GM12878 (cell line): ENCODE measurements around the gene EBLN1. TPM values are rescaled to one million over a fixed set of nuclear protein-coding genes. Genes with fewer than 3 reads are reported as not detected.

ENCODE experiments used
- EED ChIP-seq: sonication (generic); IDR thresholded peaks from 2 replicates; pipeline ENCODE4 v1.6.1; 2016; ENCODE audit warnings: antibody characterized with exemption, low read depth
- HSF1 ChIP-seq: fragments of 150-350 bp; IDR thresholded peaks from 2 replicates; pipeline ENCODE4 v1.6.1; 2014; ENCODE audit warnings: mild to moderate bottlenecking, low read depth, low read length
- LARP7 ChIP-seq: fragments of 450-650 bp; IDR thresholded peaks from 2 replicates; pipeline ENCODE4 v1.6.1; 2017; ENCODE audit warnings: mild to moderate bottlenecking
- MLLT1 ChIP-seq: fragments of 450-650 bp; IDR thresholded peaks from 2 replicates; pipeline ENCODE4 v1.6.1; 2016; ENCODE audit warnings: mild to moderate bottlenecking
- POLR2AphosphoS5 ChIP-seq: IDR thresholded peaks from 2 replicates; pipeline ENCODE4 v1.6.1; 2011; ENCODE audit warnings: mild to moderate bottlenecking, low read length, inconsistent platforms
- RB1 ChIP-seq: fragments of 450-650 bp; formaldehyde crosslinking; IDR thresholded peaks from 2 replicates; pipeline ENCODE4 v1.6.1; 2017; ENCODE audit warnings: mild to moderate bottlenecking, borderline replicate concordance
- RELA ChIP-seq: fragments of 450-650 bp; IDR thresholded peaks from 2 replicates; pipeline ENCODE4 v1.8.0; 2014; ENCODE audit warnings: borderline replicate concordance; ENCODE audit not compliant: partially characterized antibody
- REST ChIP-seq: IDR thresholded peaks from 2 replicates; pipeline ENCODE4 v1.6.1; 2012; ENCODE audit warnings: mild to moderate bottlenecking, low read depth, low read length
- SREBF1 ChIP-seq: IDR thresholded peaks from 2 replicates; pipeline ENCODE4 v1.6.1; 2012; ENCODE audit warnings: mild to moderate bottlenecking, low read length
- TBL1XR1 ChIP-seq: IDR thresholded peaks from 2 replicates; pipeline ENCODE4 v1.6.1; 2012; ENCODE audit warnings: low read depth, low read length, improper control_type of control experiment
- polyA plus RNA-seq, 11 experiments: library from polyadenylated mRNA; depleted of rRNA in 4 of 11; unstranded in 6 of 11; stranded (reverse) in 5 of 11; fragments of >200 nt; fragmentation: Nextera tagmentation in 4 of 11; fragmentation: Illumina TruSeq in 1 of 11; extraction: Ambion mirVana in 4 of 11; extraction: Trizol in 1 of 11; gene quantifications; 1 replicate in 1 of 11; 2 replicates in 10 of 11; pipeline versions ENCODE4 v1.2.1 to v1.2.3, GENCODE V29; 2011 to 2016; ENCODE audit warnings: inconsistent platforms in 2 of 11, missing spikeins in 2 of 11, low read depth in 1 of 11
- total RNA-seq, 4 experiments: library from RNA; depleted of rRNA in 3 of 4; stranded (reverse); fragments of >200 nt in 3 of 4; fragmentation: Illumina TruSeq in 1 of 4; extraction: Trizol in 1 of 4; gene quantifications; 2 replicates each; pipeline versions ENCODE4 v1.2.1 to v1.2.3, GENCODE V29; 2013 to 2021
- TF ChIP-seq, protein P1 (sequence below): fragments of 450-650 bp; IDR thresholded peaks from 2 replicates; pipeline ENCODE4 v1.6.1; 2017; ENCODE audit warnings: mild to moderate bottlenecking, moderate library complexity
- TF ChIP-seq, protein P2 (sequence below): fragments of 450-650 bp; IDR thresholded peaks from 2 replicates; pipeline ENCODE4 v1.6.1; 2018; ENCODE audit warnings: borderline replicate concordance, mild to moderate bottlenecking; ENCODE audit not compliant: partially characterized antibody
- TF ChIP-seq, protein P3 (sequence below): fragments of 450-650 bp; IDR thresholded peaks from 2 replicates; pipeline ENCODE4 v1.6.1; 2017; ENCODE audit warnings: borderline replicate concordance

EBLN1 gene
- total and polyA plus RNA-seq, 10 of the 15 experiments (the other 5 are each of a cell fraction or from before 2014, with no cell fraction given) = not detected

DNA sequence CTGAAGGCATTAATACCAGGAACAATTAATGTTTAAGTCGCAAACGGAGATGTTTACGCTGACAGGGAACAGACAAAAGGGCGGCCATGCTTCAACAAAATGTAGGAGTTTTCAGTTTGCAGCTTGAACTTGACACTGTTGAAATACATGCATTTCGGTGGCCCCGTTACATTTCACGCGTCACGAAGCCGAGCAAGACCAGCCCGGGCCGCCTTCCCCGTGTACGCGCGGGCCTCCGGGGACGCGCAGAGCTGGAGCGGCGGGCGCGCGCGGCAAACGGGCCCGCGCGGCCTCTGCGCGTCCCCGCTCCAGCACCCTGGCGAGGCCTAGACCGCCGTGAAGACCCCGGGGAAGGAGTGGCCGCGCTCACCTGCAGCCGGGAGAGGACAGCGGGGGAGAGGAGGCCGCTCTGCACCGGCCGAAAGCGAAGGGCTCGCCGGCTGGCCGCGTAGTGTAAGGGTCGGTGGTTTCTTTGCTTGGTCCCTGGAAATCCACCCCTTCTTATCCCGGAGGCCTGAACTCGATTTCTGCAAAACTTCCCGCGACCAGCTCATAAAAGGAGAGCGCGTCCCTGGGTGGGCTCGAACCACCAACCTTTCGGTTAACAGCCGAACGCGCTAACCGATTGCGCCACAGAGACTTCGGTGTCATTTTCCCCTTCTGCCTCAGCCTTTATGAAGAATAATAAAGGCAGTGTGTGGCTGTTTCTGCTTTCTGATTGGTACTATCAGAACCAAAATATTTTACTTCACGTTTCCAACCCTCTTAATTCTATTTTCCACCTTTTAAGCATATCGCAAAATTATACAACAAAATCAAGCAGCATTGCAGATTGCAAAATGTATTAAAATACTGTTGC is 11.4 kb upstream of the EBLN1 start (continued):
- TF ChIP-seq REST (0 out of 2 replicates have a peak, but pooled peaks have one; percentile 23), MLLT1 (peak; percentile 57; the same call in 1 of the 2 replicates), HSF1 (no peak), RB1 (peak; percentile 75; the same call in 1 of the 2 replicates), RELA (peak; percentile 60), LARP7 (peak; percentile 96), SREBF1 (no peak), POLR2AphosphoS5 (0 out of 2 replicates have a peak, but pooled peaks have one; percentile 20), EED (peak; percentile 47; the same call in 1 of the 2 replicates), TBL1XR1 (peak; percentile 89)
- TF ChIP-seq, protein P1, sequence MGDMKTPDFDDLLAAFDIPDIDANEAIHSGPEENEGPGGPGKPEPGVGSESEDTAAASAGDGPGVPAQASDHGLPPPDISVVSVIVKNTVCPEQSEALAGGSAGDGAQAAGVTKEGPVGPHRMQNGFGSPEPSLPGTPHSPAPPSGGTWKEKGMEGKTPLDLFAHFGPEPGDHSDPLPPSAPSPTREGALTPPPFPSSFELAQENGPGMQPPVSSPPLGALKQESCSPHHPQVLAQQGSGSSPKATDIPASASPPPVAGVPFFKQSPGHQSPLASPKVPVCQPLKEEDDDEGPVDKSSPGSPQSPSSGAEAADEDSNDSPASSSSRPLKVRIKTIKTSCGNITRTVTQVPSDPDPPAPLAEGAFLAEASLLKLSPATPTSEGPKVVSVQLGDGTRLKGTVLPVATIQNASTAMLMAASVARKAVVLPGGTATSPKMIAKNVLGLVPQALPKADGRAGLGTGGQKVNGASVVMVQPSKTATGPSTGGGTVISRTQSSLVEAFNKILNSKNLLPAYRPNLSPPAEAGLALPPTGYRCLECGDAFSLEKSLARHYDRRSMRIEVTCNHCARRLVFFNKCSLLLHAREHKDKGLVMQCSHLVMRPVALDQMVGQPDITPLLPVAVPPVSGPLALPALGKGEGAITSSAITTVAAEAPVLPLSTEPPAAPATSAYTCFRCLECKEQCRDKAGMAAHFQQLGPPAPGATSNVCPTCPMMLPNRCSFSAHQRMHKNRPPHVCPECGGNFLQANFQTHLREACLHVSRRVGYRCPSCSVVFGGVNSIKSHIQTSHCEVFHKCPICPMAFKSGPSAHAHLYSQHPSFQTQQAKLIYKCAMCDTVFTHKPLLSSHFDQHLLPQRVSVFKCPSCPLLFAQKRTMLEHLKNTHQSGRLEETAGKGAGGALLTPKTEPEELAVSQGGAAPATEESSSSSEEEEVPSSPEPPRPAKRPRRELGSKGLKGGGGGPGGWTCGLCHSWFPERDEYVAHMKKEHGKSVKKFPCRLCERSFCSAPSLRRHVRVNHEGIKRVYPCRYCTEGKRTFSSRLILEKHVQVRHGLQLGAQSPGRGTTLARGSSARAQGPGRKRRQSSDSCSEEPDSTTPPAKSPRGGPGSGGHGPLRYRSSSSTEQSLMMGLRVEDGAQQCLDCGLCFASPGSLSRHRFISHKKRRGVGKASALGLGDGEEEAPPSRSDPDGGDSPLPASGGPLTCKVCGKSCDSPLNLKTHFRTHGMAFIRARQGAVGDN = 0 out of 2 replicates have a peak, but pooled peaks have one; percentile 29
- TF ChIP-seq, protein P2, sequence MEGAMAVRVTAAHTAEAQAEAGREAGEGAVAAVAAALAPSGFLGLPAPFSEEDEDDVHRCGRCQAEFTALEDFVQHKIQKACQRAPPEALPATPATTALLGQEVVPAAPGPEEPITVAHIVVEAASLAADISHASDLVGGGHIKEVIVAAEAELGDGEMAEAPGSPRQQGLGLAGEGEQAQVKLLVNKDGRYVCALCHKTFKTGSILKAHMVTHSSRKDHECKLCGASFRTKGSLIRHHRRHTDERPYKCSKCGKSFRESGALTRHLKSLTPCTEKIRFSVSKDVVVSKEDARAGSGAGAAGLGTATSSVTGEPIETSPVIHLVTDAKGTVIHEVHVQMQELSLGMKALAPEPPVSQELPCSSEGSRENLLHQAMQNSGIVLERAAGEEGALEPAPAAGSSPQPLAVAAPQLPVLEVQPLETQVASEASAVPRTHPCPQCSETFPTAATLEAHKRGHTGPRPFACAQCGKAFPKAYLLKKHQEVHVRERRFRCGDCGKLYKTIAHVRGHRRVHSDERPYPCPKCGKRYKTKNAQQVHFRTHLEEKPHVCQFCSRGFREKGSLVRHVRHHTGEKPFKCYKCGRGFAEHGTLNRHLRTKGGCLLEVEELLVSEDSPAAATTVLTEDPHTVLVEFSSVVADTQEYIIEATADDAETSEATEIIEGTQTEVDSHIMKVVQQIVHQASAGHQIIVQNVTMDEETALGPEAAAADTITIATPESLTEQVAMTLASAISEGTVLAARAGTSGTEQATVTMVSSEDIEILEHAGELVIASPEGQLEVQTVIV = no peak
- TF ChIP-seq, protein P3, sequence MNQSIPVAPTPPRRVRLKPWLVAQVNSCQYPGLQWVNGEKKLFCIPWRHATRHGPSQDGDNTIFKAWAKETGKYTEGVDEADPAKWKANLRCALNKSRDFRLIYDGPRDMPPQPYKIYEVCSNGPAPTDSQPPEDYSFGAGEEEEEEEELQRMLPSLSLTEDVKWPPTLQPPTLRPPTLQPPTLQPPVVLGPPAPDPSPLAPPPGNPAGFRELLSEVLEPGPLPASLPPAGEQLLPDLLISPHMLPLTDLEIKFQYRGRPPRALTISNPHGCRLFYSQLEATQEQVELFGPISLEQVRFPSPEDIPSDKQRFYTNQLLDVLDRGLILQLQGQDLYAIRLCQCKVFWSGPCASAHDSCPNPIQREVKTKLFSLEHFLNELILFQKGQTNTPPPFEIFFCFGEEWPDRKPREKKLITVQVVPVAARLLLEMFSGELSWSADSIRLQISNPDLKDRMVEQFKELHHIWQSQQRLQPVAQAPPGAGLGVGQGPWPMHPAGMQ = no peak
